GM12873 (cell line): Measurements from ENCODE around the gene SLC37A1.

Source experiments
- TF ChIP-seq, protein P1 (sequence below): IDR thresholded peaks from 2 replicates; pipeline ENCODE4 v1.5.1; 2012; ENCODE audit warnings: low read depth, mild to moderate bottlenecking, moderate library complexity, low read length, control low read depth; ENCODE audit not compliant: insufficient read depth; ENCODE audit errors: missing control alignments

The SLC37A1 gene

DNA sequence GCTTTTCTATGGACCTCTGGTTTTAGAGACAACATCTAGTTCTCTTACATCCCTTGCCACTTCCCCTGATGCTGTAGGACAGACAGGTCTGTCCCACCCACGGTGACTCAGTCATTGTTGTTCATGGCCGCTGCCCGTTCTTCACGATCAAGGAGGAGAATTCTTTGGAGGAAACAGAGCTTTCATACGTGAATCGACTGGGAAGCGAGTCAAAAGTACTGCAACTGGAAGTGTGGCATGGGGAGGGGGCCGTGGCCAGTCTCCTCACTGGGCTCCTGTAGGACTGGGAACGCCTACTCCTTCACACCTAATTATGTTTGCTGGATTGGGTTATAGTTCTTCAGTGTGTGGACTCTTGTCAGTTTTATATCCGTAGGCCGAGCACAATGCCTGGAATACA lies 4.4 kb upstream of the SLC37A1 start:
- TF ChIP-seq, protein P1, sequence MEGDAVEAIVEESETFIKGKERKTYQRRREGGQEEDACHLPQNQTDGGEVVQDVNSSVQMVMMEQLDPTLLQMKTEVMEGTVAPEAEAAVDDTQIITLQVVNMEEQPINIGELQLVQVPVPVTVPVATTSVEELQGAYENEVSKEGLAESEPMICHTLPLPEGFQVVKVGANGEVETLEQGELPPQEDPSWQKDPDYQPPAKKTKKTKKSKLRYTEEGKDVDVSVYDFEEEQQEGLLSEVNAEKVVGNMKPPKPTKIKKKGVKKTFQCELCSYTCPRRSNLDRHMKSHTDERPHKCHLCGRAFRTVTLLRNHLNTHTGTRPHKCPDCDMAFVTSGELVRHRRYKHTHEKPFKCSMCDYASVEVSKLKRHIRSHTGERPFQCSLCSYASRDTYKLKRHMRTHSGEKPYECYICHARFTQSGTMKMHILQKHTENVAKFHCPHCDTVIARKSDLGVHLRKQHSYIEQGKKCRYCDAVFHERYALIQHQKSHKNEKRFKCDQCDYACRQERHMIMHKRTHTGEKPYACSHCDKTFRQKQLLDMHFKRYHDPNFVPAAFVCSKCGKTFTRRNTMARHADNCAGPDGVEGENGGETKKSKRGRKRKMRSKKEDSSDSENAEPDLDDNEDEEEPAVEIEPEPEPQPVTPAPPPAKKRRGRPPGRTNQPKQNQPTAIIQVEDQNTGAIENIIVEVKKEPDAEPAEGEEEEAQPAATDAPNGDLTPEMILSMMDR, result no peak

GRCh38 chr21:42512346-42513034 lies 1.2 kb upstream of the SLC37A1 start:
- TF ChIP-seq, protein P1, result no peak

DNA sequence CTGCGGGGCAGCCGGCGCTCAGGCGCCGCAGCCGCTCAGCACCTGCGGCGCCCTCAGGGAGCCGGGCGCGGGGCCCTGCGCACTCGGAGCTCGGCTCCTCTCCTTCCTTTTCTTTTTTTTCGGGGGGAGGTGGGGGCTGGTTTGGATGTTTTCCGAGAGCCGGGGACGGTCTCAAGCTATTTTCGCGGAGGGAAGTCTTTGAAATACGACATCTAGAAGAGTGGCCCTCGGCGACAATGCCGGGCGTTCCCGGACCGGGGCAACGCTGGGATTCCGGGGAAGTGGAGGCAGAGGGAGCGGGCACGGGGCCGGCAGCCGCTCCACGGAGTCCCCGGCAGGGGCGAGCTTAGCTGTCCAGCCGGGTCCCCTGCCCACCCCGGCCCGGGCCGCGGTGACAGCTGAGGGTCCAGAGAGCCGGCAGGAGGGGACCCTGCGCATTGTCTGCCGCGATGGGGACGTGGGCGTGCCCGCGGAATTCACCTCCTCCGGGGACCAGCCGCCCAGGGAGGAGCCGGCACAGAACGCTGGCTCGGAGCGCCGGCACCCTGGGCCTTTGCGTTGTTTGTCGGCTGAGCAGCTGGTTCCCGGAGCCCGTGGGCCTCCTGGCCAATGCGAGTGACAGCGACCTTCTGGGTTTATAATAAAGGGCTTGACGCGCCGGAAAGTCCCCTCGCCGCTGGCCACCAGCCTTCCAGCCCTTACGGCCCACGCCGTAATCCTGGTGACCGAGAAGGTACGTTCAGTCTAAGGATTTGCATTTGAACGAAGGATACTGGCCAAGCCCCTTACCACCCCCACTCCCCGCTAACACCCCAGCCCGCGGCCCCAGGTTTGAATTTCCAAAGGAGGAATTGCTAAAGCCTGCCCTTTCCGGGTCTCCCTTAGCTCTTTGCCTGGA lies 582 bp downstream of the SLC37A1 start:
- TF ChIP-seq, protein P1, result no peak

GRCh38 chr21:42514883-42515228 lies 1.2 kb downstream of the SLC37A1 start:
- TF ChIP-seq, protein P1, result no peak

- TF ChIP-seq, protein P1, result no peak
Measured at GRCh38 chr21:42515708-42516502, 2.3 kb downstream of the SLC37A1 start.

GRCh38 chr21:42518215-42518614 lies 4.6 kb downstream of the SLC37A1 start:
- TF ChIP-seq, protein P1, result no peak

- TF ChIP-seq, protein P1, result no peak
Measured at GRCh38 chr21:42518626-42519025, 5.0 kb downstream of the SLC37A1 start.
